CD4-positive, CD25-positive, alpha-beta regulatory T cell (primary cell): ENCODE results near the gene BCKDK. TPM values are rescaled to one million over a fixed set of nuclear protein-coding genes. Genes with fewer than 3 reads are reported as not detected.
A peak's percentile ranks its signal among the peaks of the same experiment; 100 is the strongest.
"Not testable (repeated sequence)": the region's sequence is repeated elsewhere in the genome, so short reads cannot be mapped to it uniquely, and the experiment has no call there.

Experiments used
- ATAC-seq, 2 donors: fragments of 150-1000 bp; cut with Tn5 transposase; one replicate each; pipeline ENCODE4 v1.10.0; 2021; ENCODE audit warnings: low read depth in 2 of 2, moderate number of reproducible peaks in 2 of 2, moderate library complexity in 1 of 2
- DNase-seq, 3 donors: peaks; one replicate each; pipeline versions ENCODE4 v3.0.0 to v3.0.0-alpha.2; 2012 to 2022; ENCODE audit warnings: mixed read lengths in 1 of 3
- H3K27ac ChIP-seq: one replicate; pipeline ENCODE4 v1.7.0; 2013; ENCODE audit warnings: mild to moderate bottlenecking, low read length; ENCODE audit not compliant: insufficient read depth, poor library complexity, severe bottlenecking
- H3K27me3 ChIP-seq: one replicate; pipeline ENCODE4 v1.7.0; 2013; ENCODE audit warnings: low read length; ENCODE audit not compliant: control insufficient read depth, insufficient read depth
- H3K36me3 ChIP-seq: one replicate; pipeline ENCODE4 v1.7.0; 2013; ENCODE audit warnings: mild to moderate bottlenecking, low read length, moderate library complexity; ENCODE audit not compliant: control insufficient read depth, insufficient read depth
- H3K4me1 ChIP-seq: 2 replicates; pipeline ENCODE4 v1.7.0; 2013; ENCODE audit warnings: mild to moderate bottlenecking, low read length; ENCODE audit not compliant: insufficient read depth, control insufficient read depth, poor library complexity, severe bottlenecking
- H3K4me3 ChIP-seq: one replicate; pipeline ENCODE4 v1.7.0; 2013; ENCODE audit warnings: low read depth, mild to moderate bottlenecking, low read length, moderate library complexity
- H3K9me3 ChIP-seq, 2 experiments: 1 replicate in 1 of 2; 2 replicates in 1 of 2; pipeline ENCODE4 v1.7.0; 2013; ENCODE audit warnings: low read length in 2 of 2, mild to moderate bottlenecking in 1 of 2, moderate library complexity in 1 of 2; ENCODE audit not compliant: control insufficient read depth in 2 of 2
- H3K27ac Mint-ChIP-seq, 3 donors: one replicate each; pipeline ENCODE4 v1.8.0; 2020 to 2022; ENCODE audit warnings: mild to moderate bottlenecking in 3 of 3, mixed read lengths in 3 of 3, moderate library complexity in 2 of 3
- H3K27me3 Mint-ChIP-seq: one replicate; pipeline ENCODE4 v1.8.0; 2022; ENCODE audit warnings: mild to moderate bottlenecking, mixed read lengths
- H3K36me3 Mint-ChIP-seq: one replicate; pipeline ENCODE4 v1.8.0; 2020; ENCODE audit warnings: mixed read lengths
- H3K4me1 Mint-ChIP-seq, 4 donors: one replicate each; pipeline ENCODE4 v1.8.0; 2020 to 2022; ENCODE audit warnings: mixed read lengths in 4 of 4, mild to moderate bottlenecking in 1 of 4
- H3K4me3 Mint-ChIP-seq, 4 donors: one replicate each; pipeline ENCODE4 v1.8.0; 2020 to 2022; ENCODE audit warnings: mild to moderate bottlenecking in 4 of 4, mixed read lengths in 4 of 4, moderate library complexity in 3 of 4
- H3K9me3 Mint-ChIP-seq, 7 donors: one replicate each; pipeline ENCODE4 v1.8.0; 2020 to 2022; ENCODE audit warnings: mixed read lengths in 7 of 7, mild to moderate bottlenecking in 3 of 7, moderate library complexity in 2 of 7
- polyA plus RNA-seq, 4 donors: library from polyadenylated mRNA; unstranded; fragments of 300-500 nt; fragmentation: Illumina TruSeq; gene quantifications; one replicate each; pipeline ENCODE4 v1.2.3, GENCODE V29; 2021
- total RNA-seq: library from RNA; stranded (reverse); gene quantifications from one replicate; pipeline ENCODE4 v1.2.3, GENCODE V29; 2022

The BCKDK gene
- total and polyA plus RNA-seq, 5 donors from 2014 or later, result 8.2 to 24.7 (median 23.3) TPM

DNA sequence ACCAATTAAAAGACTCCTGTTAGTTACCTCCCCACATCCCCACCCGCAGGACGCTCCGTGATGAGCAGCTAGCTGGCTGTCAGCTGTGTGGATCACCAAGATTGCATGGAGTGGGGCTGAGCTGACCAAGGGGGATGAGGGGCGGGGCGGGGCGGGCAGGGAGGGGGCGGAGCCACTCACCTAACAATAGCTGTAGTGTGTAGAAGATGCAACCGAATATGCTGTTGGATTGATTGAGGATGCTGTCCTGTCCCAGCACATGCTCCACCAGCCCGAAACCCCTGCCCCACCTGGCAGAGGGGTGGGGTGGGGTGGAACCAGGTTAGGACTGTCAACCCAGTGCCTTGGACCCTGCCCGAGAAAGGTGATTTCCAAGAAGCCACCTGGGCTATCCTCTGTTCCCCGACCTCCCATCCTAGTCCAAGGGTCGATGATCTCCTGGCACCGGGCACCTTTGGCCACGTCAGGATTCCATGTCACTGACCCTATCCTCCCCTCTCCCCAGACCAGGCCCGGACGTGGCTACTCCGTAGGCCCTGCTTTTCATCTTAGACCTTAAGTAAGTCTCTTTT is 15.0 kb upstream of the BCKDK start:
- H3K4me1 ChIP-seq, result peaks cover 14% of the 10 kb centered on the region
- DNase-seq (no peak), ATAC-seq (no peak)
- H3K36me3 ChIP-seq, result peaks cover 14% of the 10 kb centered on the region
- no peak overlapping the region for H3K27ac Mint-ChIP-seq
- H3K36me3 Mint-ChIP-seq, result no peaks in the 10 kb centered on the region
- H3K9me3 Mint-ChIP-seq, result peaks cover 0 to 2% (median 0%) of the 10 kb centered on the region in 7 donors
- H3K27ac ChIP-seq, result no peak overlapping the region
- peaks cover under 1% of the 10 kb centered on the region for H3K27me3 Mint-ChIP-seq
- no peak overlapping the region for H3K4me3 ChIP-seq
- H3K9me3 ChIP-seq, result no peaks in the 10 kb centered on the region
- no peaks in the 10 kb centered on the region for H3K27me3 ChIP-seq
- H3K4me3 Mint-ChIP-seq, result peak overlapping the region; percentile 71 to 99 (median 80)
- H3K4me1 Mint-ChIP-seq, result peaks cover 10 to 36% (median 20%) of the 10 kb centered on the region in 4 donors

DNA sequence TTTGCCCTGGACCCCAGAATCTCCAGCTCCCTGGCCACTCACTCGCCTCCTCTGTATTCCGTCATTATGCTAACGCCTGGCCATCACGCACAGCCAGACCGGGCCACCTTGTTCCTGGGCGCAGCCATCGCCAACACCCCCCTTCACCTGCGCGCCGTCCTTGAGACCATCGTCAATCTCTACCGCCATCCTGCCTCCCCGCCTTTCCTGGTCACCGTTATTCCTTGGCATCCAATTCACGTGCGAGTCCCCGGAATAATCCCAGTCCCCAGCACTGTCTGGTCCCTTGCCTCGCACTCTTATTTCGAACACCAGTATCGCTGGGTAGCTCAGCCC is 14.1 kb upstream of the BCKDK start:
- H3K36me3 Mint-ChIP-seq, result no peaks in the 10 kb centered on the region
- H3K27me3 ChIP-seq, result no peaks in the 10 kb centered on the region
- peak overlapping the region; percentile 94 to 99 (median 96) for H3K4me3 Mint-ChIP-seq
- ATAC-seq (no peak), DNase-seq (no peak)
- peak overlapping the region; percentile 69 to 95 (median 84) for H3K27ac Mint-ChIP-seq
- peaks cover 12% of the 10 kb centered on the region for H3K36me3 ChIP-seq
- no peaks in the 10 kb centered on the region for H3K9me3 ChIP-seq
- H3K4me1 Mint-ChIP-seq, result peaks cover 10 to 36% (median 20%) of the 10 kb centered on the region in 4 donors
- H3K4me3 ChIP-seq, result peak overlapping the region; percentile 70
- peaks cover 7% of the 10 kb centered on the region for H3K27me3 Mint-ChIP-seq
- H3K9me3 Mint-ChIP-seq, result peaks cover 0 to 2% (median 0%) of the 10 kb centered on the region in 7 donors
- H3K27ac ChIP-seq, result peak overlapping the region; percentile 83
- H3K4me1 ChIP-seq, result peaks cover 14% of the 10 kb centered on the region

DNA sequence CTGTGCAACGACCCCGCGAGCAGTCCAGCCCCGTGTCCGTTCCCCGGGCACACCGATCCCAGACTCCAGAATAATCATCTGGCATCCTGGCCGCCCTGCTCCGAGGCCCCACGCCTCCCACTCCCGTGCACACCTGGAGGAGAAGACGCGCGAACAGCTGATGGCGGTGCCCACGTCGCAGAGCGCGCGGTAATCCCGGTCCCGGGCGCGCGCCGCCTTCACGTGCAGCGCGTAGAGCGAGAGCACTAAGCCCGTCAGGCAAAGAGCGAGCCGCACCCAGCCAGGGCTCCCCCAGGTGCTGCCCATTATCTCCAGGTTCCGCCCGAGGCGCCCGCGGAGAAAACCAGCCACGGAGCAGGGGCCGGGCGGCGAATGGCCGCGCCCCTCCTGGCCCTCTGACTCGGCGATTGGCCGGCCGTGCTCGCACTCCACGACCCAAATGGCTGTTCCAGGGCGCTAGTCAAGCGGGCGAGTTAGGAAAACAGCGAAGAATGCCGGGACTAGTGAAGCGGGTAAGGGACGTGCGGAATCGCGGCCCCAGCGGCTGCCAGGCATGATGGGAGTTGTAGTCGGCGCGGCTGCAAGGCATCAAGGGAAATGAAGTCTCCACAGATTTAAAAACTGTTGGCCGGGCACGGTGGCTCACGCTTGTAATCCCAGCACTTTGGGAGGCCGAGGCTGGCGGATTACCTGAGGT is 13.6 kb upstream of the BCKDK start, which contains the start of gene VKORC1:
TSS of gene VKORC1 (minus strand) at position 374 of the 697 bp plus-strand sequence. CDS start at position 306, 68 bp downstream.
- H3K27me3 ChIP-seq, result no peaks in the 10 kb centered on the region
- Mint-ChIP-seq H3K36me3 (no peaks in the 10 kb centered on the region), H3K27me3 (peaks cover 7% of the 10 kb centered on the region), H3K9me3 (peaks cover 0 to 2% (median 0%) of the 10 kb centered on the region in 7 donors), H3K27ac (peak within 1 kb of the TSS; percentile 69 to 95 (median 84)), H3K4me1 (peaks cover 10 to 36% (median 20%) of the 10 kb centered on the region in 4 donors), H3K4me3 (peak within 1 kb of the TSS; percentile 94 to 99 (median 96))
- H3K36me3 ChIP-seq, result peaks cover 10% of the 10 kb centered on the region
- H3K9me3 ChIP-seq, result no peaks in the 10 kb centered on the region
- DNase-seq (peak; percentile 80 to 94 (median 86)), ATAC-seq (peak; percentile 89)
- peak within 1 kb of the TSS; percentile 83 for H3K27ac ChIP-seq
- H3K4me3 ChIP-seq, result peak within 1 kb of the TSS; percentile 70
- peaks cover 14% of the 10 kb centered on the region for H3K4me1 ChIP-seq

DNA sequence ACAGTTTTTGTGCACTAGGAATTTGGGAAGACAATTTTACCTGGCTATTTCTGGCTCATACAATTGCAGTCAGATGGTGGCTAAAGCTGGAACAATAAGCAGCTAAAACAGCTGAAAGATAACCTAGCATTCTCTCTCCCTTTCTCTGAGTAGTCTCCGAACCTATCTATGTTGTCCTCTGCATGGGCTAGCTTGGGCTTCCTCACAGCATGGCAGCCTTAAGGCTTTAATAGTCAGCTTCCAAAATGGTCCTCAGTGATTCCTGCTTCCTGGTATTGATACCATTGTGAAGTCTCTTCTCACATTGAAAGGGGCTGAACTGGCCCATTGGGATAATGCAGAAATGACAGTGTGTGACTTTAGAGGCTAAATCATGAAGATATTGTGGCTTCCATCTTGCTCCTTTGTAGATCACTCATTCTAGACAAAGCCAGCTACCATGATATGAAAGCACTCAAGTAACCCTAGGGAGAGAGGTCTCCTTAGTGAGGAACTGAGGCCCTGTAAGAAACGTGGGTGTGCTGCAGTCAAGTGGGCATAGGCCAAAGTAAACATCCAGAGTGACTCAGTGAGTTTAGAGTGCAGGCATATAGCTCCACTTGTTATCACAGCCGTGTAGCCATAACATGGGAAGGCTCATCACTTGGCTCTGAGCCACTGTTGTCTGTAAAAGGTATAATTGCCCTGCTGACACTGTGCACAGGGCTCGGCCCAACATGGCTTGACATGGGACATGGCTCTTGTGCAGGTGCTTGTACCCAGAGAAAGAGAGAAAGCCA is 8.1 kb upstream of the BCKDK start:
- Mint-ChIP-seq H3K4me1 (peaks cover 5 to 11% (median 7%) of the 10 kb centered on the region in 4 donors), H3K27me3 (peaks cover 7% of the 10 kb centered on the region), H3K36me3 (no peaks in the 10 kb centered on the region), H3K27ac (no peak overlapping the region), H3K9me3 (no peaks in the 10 kb centered on the region), H3K4me3 (peak overlapping the region in 1 of 4 donors; percentile 34)
- Histone ChIP-seq H3K27me3 (no peaks in the 10 kb centered on the region), H3K9me3 (no peaks in the 10 kb centered on the region), H3K4me1 (no peaks in the 10 kb centered on the region), H3K27ac (no peak overlapping the region), H3K4me3 (no peak overlapping the region), H3K36me3 (no peaks in the 10 kb centered on the region)
- ATAC-seq (no peak), DNase-seq (no peak)

DNA sequence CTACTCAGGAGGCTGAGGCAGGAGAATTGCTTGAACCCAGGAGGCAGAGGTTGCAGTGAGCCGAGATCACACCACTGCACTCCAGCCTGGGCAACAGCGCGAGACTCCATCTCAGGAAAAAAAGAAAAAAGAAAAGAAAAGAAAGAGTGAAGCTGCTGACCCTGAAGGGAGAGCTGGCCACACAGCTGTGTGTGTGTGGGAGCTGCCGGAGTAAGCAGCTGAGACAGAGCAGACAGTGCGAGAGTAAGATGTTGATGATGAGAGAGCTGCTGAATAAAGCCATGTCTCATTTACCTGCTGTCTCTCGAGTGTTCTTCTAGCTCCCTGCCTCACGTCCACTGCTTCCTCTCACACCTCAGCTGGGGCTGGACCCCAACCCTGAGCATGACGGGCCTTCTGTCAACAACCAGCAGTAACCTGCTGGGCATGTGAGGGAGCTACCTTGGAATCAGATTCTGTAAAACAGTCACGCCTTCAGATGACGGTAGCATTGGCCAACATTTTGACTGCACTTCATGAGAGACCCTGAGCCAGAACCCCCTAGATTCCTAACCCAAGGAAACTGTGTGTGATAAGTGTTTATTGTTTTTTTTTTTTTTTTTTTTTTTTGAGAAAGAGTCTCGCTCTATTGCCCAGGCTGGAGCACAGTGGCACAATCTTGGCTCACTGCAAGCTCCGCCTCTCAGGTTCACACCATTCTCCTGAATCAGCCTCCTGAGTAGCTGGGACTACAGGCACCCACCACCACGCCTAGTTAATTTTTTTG is 7.1 kb upstream of the BCKDK start:
- not testable (repeated sequence) for H3K9me3 ChIP-seq, H3K27me3 Mint-ChIP-seq, H3K27me3 ChIP-seq, ATAC-seq, H3K27ac Mint-ChIP-seq, H3K27ac ChIP-seq, H3K4me3 ChIP-seq, H3K36me3 Mint-ChIP-seq, H3K4me1 Mint-ChIP-seq, H3K36me3 ChIP-seq, H3K4me1 ChIP-seq, H3K9me3 Mint-ChIP-seq, DNase-seq, H3K4me3 Mint-ChIP-seq

DNA sequence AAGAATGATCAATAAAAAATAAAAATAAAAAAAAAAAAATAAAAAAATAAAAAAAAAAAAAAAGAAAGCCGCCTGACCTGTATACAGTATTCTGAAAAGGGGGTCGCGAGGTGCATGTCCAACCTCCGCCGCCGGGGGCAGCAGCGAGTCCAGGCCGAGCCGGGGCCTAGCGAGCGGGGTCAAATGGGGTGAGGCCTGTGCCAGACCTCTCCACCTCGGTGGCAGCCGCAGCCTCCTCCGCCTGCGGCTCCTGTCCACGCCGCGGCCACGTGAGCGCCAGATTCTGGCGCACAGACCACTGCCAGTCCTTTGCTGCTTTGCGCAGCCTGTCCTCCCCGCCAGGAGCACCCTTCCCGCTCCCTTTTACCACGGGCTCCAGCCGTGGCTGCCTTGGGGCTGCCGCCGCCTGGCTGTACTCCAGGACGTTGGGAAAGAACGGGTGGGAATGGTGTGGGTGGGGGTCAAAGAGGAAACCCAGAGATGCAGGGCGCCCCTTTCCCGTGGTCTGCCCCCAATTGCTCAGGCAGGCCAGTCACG is 2.4 kb upstream of the BCKDK start:
- peak overlapping the region in 2 of 4 donors; percentile 11 to 58 for H3K4me3 Mint-ChIP-seq
- H3K36me3 Mint-ChIP-seq, result peaks cover 5% of the 10 kb centered on the region
- Histone ChIP-seq H3K4me3 (no peak overlapping the region), H3K36me3 (peaks cover 5% of the 10 kb centered on the region), H3K4me1 (peaks cover 18% of the 10 kb centered on the region), H3K27me3 (no peaks in the 10 kb centered on the region), H3K27ac (no peak overlapping the region), H3K9me3 (no peaks in the 10 kb centered on the region)
- ATAC-seq, result peak; percentile 71 to 81
- no peaks in the 10 kb centered on the region for H3K27me3 Mint-ChIP-seq
- peak overlapping the region in 2 of 3 donors; percentile 36 to 43 for H3K27ac Mint-ChIP-seq
- H3K4me1 Mint-ChIP-seq, result peaks cover 8 to 24% (median 10%) of the 10 kb centered on the region in 4 donors
- DNase-seq, result peak; percentile 69 to 71 (median 69)
- peaks cover 0 to 1% (median 0%) of the 10 kb centered on the region in 7 donors for H3K9me3 Mint-ChIP-seq
